Spleen (tissue), 11 donors: ENCODE data around the gene GNAI2. TPM values are rescaled to one million over a fixed set of nuclear protein-coding genes. Genes with fewer than 3 reads are reported as not detected.

ENCODE experiments used
- DNase-seq: peaks from one replicate; pipeline ENCODE4 v3.0.0-alpha.2; 2020
- H3K27ac ChIP-seq, 8 donors: fragments of 200-600 bp; sonication (generic) in 7 of 8; 1 replicate in 4 of 8; 2 replicates in 4 of 8; pipeline versions ENCODE4 v1.5.0 to v1.8.0; 2016 to 2021; ENCODE audit warnings: inconsistent platforms in 4 of 8, mild to moderate bottlenecking in 4 of 8, moderate library complexity in 1 of 8
- H3K27me3 ChIP-seq, 7 donors: fragments of 200-600 bp; sonication (generic) in 6 of 7; replicated peaks in 1 of 7; 1 replicate in 4 of 7; 2 replicates in 3 of 7; pipeline versions ENCODE4 v1.5.0 to v1.8.0; 2016 to 2021; ENCODE audit warnings: inconsistent platforms in 3 of 7, mild to moderate bottlenecking in 1 of 7
- H3K36me3 ChIP-seq, 6 donors: fragments of 200-600 bp; sonication (generic) in 5 of 6; 1 replicate in 4 of 6; 2 replicates in 2 of 6; pipeline versions ENCODE4 v1.5.0 to v1.8.0; 2016 to 2021; ENCODE audit warnings: inconsistent platforms in 2 of 6
- H3K4me1 ChIP-seq, 6 donors: fragments of 200-600 bp; sonication (generic) in 5 of 6; 1 replicate in 3 of 6; 2 replicates in 3 of 6; pipeline versions ENCODE4 v1.5.0 to v1.8.0; 2016 to 2021; ENCODE audit warnings: inconsistent platforms in 3 of 6
- H3K4me3 ChIP-seq, 8 donors: fragments of 200-600 bp; sonication (generic) in 7 of 8; 1 replicate in 4 of 8; 2 replicates in 4 of 8; pipeline versions ENCODE4 v1.5.0 to v1.8.0; 2016 to 2021; ENCODE audit warnings: inconsistent platforms in 4 of 8, mild to moderate bottlenecking in 4 of 8, moderate library complexity in 2 of 8
- H3K9me3 ChIP-seq, 8 donors: fragments of 200-600 bp; sonication (generic) in 7 of 8; 1 replicate in 4 of 8; 2 replicates in 4 of 8; pipeline versions ENCODE4 v1.5.0 to v1.8.0; 2016 to 2021; ENCODE audit warnings: inconsistent platforms in 4 of 8
- POLR2A ChIP-seq, 3 donors: fragments of 450-650 bp; IDR thresholded peaks; one replicate each; pipeline ENCODE4 v1.5.1; 2017; ENCODE audit warnings: antibody characterized with exemption in 3 of 3, mild to moderate bottlenecking in 1 of 3
- POLR2AphosphoS5 ChIP-seq, 3 donors: sonication (generic); formaldehyde crosslinking; IDR thresholded peaks; one replicate each; pipeline ENCODE4 v1.5.1; 2017; ENCODE audit warnings: antibody characterized with exemption in 3 of 3
- WGBS, 5 donors: extraction: QIAGEN DNeasy Blood & Tissue Kit in 3 of 5; methylation state at CpG; one replicate each; pipeline versions ENCODE4 v1.1.5 to v1.1.7; 2013 to 2018; 5-methylcytosine and 5-hydroxymethylcytosine counted together
- intact Hi-C: fragments of 100-400 bp; cut with DNase I; formaldehyde crosslinking; loops from one replicate; pipeline ENCODE4 v1.15.0; 2023; ENCODE audit warnings: low total_unique reads
- polyA plus RNA-seq, 3 donors: library from polyadenylated mRNA; stranded (reverse); fragments of 200-250 nt; gene quantifications; one replicate each; pipeline ENCODE4 v1.2.1, GENCODE V29; 2013
- total RNA-seq, 7 donors: library from RNA; depleted of rRNA in 3 of 7; stranded (reverse); fragments of >200 nt in 3 of 7; fragmentation: NEBNext Ultra II Directional in 4 of 7; extraction: Animal tissue kit (Norgen Biotek cat#: 25700) in 4 of 7; gene quantifications; one replicate each; pipeline versions ENCODE4 v1.1.0 to v1.2.1, GENCODE V29; 2016 to 2021
- TF ChIP-seq, protein P1 (sequence below), 11 experiments: fragments of 200-600 bp in 7 of 11; fragments of 450-650 bp in 4 of 11; sonication (generic) in 4 of 11; IDR thresholded peaks in 8 of 11; conservative IDR thresholded peaks in 3 of 11; 1 replicate in 7 of 11; 2 replicates in 4 of 11; pipeline versions ENCODE4 v1.4.0 to v1.8.0; 2016 to 2021; ENCODE audit warnings: antibody characterized with exemption in 11 of 11, inconsistent platforms in 4 of 11, mild to moderate bottlenecking in 1 of 11
- donor health status: healthy with polysubstance abuse.
- donor health status: DM: no; HTN: no; CAD: no; lungs with moderate emphysema.
- donor health status: DM: no; HTN: no; CAD: no.
- donor health status: Bipolar disorder and iron deficiency.
- donor health status: healthy.
- donor health status: DM: no; HTN: no; CAD: no.
- donor health status: DM: yes; HTN: yes; CAD: no.

The GNAI2 gene
- total and polyA plus RNA-seq, 10 donors: 147 to 466 (median 360) TPM

GRCh38 chr3:50202353-50203112, 33.5 kb upstream of the GNAI2 start:
- peaks cover 0 to 95% (median 60%) of the 10 kb centered on the region in 7 donors for H3K27me3 ChIP-seq
- H3K9me3 ChIP-seq: no peaks in the 10 kb centered on the region
- WGBS, 5 donors: 80 to 90% (median 83%) methylated on average over 16 of the region's 16 CpGs
- no peak for TF ChIP-seq POLR2AphosphoS5 (IDR thresholded peaks at IDR 0.05)
- TF ChIP-seq POLR2A (IDR thresholded peaks at IDR 0.05): no peak
- TF ChIP-seq, protein P1, sequence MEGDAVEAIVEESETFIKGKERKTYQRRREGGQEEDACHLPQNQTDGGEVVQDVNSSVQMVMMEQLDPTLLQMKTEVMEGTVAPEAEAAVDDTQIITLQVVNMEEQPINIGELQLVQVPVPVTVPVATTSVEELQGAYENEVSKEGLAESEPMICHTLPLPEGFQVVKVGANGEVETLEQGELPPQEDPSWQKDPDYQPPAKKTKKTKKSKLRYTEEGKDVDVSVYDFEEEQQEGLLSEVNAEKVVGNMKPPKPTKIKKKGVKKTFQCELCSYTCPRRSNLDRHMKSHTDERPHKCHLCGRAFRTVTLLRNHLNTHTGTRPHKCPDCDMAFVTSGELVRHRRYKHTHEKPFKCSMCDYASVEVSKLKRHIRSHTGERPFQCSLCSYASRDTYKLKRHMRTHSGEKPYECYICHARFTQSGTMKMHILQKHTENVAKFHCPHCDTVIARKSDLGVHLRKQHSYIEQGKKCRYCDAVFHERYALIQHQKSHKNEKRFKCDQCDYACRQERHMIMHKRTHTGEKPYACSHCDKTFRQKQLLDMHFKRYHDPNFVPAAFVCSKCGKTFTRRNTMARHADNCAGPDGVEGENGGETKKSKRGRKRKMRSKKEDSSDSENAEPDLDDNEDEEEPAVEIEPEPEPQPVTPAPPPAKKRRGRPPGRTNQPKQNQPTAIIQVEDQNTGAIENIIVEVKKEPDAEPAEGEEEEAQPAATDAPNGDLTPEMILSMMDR (IDR thresholded peaks at IDR 0.05 in 8 of 11, conservative IDR thresholded peaks at IDR 0.05 in 3 of 11): no peak
- no peaks in the 10 kb centered on the region for H3K36me3 ChIP-seq
- no peak for DNase-seq
- H3K4me1 ChIP-seq: peaks cover 11 to 22% (median 16%) of the 10 kb centered on the region in 6 donors
- intact Hi-C loops: no loop called here
- H3K27ac ChIP-seq: no peak overlapping the region
- H3K4me3 ChIP-seq: no peak overlapping the region

DNA sequence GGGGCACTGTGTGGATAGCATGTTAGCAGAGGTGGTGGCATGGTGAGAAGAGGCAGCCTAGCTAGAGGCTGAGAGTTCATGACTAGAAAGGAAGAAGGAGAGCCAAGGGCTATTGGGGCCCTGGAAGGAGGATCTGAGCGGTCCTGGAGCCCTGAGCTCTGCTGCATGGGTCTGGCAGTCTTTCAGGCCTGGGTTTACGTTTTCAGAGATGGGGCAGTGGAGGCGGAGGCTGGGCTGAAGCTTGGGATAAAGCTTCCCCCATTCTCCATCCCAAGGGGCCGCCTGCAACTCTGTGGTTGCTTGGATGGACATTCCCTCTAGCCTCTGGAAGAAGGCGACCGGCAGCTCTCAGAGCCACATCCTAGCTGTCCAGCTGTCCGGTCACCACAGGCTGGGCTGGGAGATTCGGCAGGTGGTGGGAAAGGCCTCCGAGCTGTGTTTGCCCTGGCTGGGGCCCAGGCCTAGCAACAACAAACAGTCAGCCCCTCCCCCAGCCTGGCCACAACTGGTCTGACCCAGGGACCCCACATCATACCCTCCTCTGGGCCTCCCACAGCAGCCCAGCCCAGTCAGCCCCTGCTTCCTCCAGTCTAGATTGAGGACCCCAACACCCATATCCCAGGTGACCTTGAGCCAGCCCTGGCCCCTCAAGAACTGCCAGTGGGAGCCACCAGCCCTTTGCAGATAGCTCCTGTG, 32.7 kb upstream of the GNAI2 start:
- TF ChIP-seq POLR2AphosphoS5 (IDR thresholded peaks at IDR 0.05) (no peak), POLR2A (IDR thresholded peaks at IDR 0.05) (no peak)
- TF ChIP-seq, protein P1 (IDR thresholded peaks at IDR 0.05 in 8 of 11, conservative IDR thresholded peaks at IDR 0.05 in 3 of 11): no peak
- Histone ChIP-seq H3K36me3 (no peaks in the 10 kb centered on the region), H3K4me3 (no peak overlapping the region), H3K9me3 (no peaks in the 10 kb centered on the region), H3K27ac (no peak overlapping the region), H3K4me1 (peaks cover 11 to 22% (median 16%) of the 10 kb centered on the region in 6 donors), H3K27me3 (peaks cover 0 to 96% (median 60%) of the 10 kb centered on the region in 7 donors)
- WGBS, 5 donors: 87 to 95% (median 87%) methylated on average over 9 of the region's 9 CpGs
- intact Hi-C loops: no loop called here
- no peak for DNase-seq

GRCh38 chr3:50203809-50204803, 31.9 kb upstream of the GNAI2 start:
- Histone ChIP-seq H3K27me3 (peaks cover 0 to 91% (median 60%) of the 10 kb centered on the region in 7 donors), H3K27ac (no peak overlapping the region), H3K36me3 (no peaks in the 10 kb centered on the region), H3K4me3 (peak overlapping the region in 1 of 8 donors; percentile 60), H3K9me3 (no peaks in the 10 kb centered on the region), H3K4me1 (peaks cover 11 to 22% (median 16%) of the 10 kb centered on the region in 6 donors)
- intact Hi-C loops: no loop called here
- DNase-seq: no peak
- WGBS, 5 donors: 57 to 73% (median 68%) methylated on average over 12 of the region's 12 CpGs
- TF ChIP-seq POLR2A (IDR thresholded peaks at IDR 0.05) (no peak), POLR2AphosphoS5 (IDR thresholded peaks at IDR 0.05) (no peak)
- TF ChIP-seq, protein P1 (IDR thresholded peaks at IDR 0.05 in 8 of 11, conservative IDR thresholded peaks at IDR 0.05 in 3 of 11): no peak
